HEK293T (cell line): Measurements from ENCODE around the gene NXN.
"Not testable (repeated sequence)": the region's sequence is repeated elsewhere in the genome, so short reads cannot be mapped to it uniquely, and the experiment has no call there.

Experiments used
- CTCF ChIA-PET: fragments of 350-600 bp; formaldehyde crosslinking; extraction: SDS; loops from one replicate; lab custom pipeline; 2021; ENCODE audit warnings: antibody characterized with exemption, inconsistent platforms; lab: Yijun Ruan, JAX
- POLR2A ChIA-PET: fragments of 350-600 bp; formaldehyde crosslinking; extraction: SDS; loops from one replicate; lab custom pipeline; 2020; ENCODE audit warnings: antibody characterized with exemption, inconsistent platforms; lab: Yijun Ruan, JAX
- DNase-seq: peaks from one replicate; pipeline ENCODE4 v3.0.0; 2012; ENCODE audit warnings: mixed read lengths; ENCODE audit errors: extremely low spot score
- ARNT ChIP-seq: fragments of 450-650 bp; IDR thresholded peaks from 2 replicates; pipeline ENCODE4 v1.6.1; 2017; ENCODE audit warnings: mild to moderate bottlenecking
- BHLHE40 ChIP-seq: fragments of 450-650 bp; IDR thresholded peaks from 2 replicates; pipeline ENCODE4 v1.6.1; 2016; ENCODE audit warnings: mild to moderate bottlenecking, moderate library complexity, borderline replicate concordance
- CTBP1 ChIP-seq: fragments of 450-650 bp; IDR thresholded peaks from 2 replicates; pipeline ENCODE4 v1.6.1; 2016; ENCODE audit warnings: borderline replicate concordance
- ELF4 ChIP-seq: fragments of 450-650 bp; IDR thresholded peaks from 2 replicates; pipeline ENCODE4 v1.6.1; 2017; ENCODE audit warnings: antibody characterized with exemption
- FOXA1 ChIP-seq: fragments of 450-650 bp; IDR thresholded peaks from 2 replicates; pipeline ENCODE4 v1.6.1; 2016; ENCODE audit warnings: mild to moderate bottlenecking
- FOXK2 ChIP-seq: fragments of 450-650 bp; IDR thresholded peaks from 2 replicates; pipeline ENCODE4 v1.6.1; 2016; ENCODE audit warnings: mild to moderate bottlenecking
- FOXM1 ChIP-seq: fragments of 450-650 bp; IDR thresholded peaks from 2 replicates; pipeline ENCODE4 v1.6.1; 2017; ENCODE audit warnings: mild to moderate bottlenecking, borderline replicate concordance
- HDGF ChIP-seq: fragments of 450-650 bp; IDR thresholded peaks from 2 replicates; pipeline ENCODE4 v1.6.1; 2017; ENCODE audit warnings: antibody characterized with exemption, borderline replicate concordance
- L3MBTL2 ChIP-seq: fragments of 450-650 bp; conservative IDR thresholded peaks from 2 replicates; pipeline ENCODE4 v1.6.1; 2016; ENCODE audit warnings: mild to moderate bottlenecking
- LEF1 ChIP-seq: fragments of 450-650 bp; IDR thresholded peaks from 2 replicates; pipeline ENCODE4 v1.6.1; 2017; ENCODE audit warnings: mild to moderate bottlenecking, borderline replicate concordance
- NFRKB ChIP-seq: fragments of 450-650 bp; IDR thresholded peaks from 2 replicates; pipeline ENCODE4 v1.6.1; 2016; ENCODE audit warnings: mild to moderate bottlenecking, moderate library complexity
- PKNOX1 ChIP-seq: fragments of 450-650 bp; IDR thresholded peaks from 2 replicates; pipeline ENCODE4 v1.6.1; 2016
- SP1 ChIP-seq: fragments of 450-650 bp; IDR thresholded peaks from 2 replicates; pipeline ENCODE4 v1.6.1; 2017
- SUZ12 ChIP-seq: fragments of 450-650 bp; IDR thresholded peaks from 2 replicates; pipeline ENCODE4 v1.6.1; 2016; ENCODE audit warnings: mild to moderate bottlenecking
- TARDBP ChIP-seq: fragments of 450-650 bp; IDR thresholded peaks from 2 replicates; pipeline ENCODE4 v1.6.1; 2016
- ZNF384 ChIP-seq: fragments of 450-650 bp; IDR thresholded peaks from 2 replicates; pipeline ENCODE4 v1.6.1; 2016

NXN gene

GRCh38 chr17:1000597-1001461, 21.3 kb upstream of the NXN start:
- ChIA-PET CTCF (interaction anchor here (0.8 kb wide), 1 partner anchor 56 kb away, joined by 4 read pairs; no protein-coding TSS in a partner anchor), POLR2A (no interaction called here)
- DNase-seq, result no peak
- TF ChIP-seq FOXA1 (no peak), FOXK2 (no peak), ELF4 (no peak), NFRKB (no peak), ARNT (no peak), FOXM1 (no peak), HDGF (no peak), SUZ12 (no peak), SP1 (no peak), PKNOX1 (no peak), TARDBP (no peak), CTBP1 (no peak), BHLHE40 (no peak), L3MBTL2 (no peak), LEF1 (no peak), ZNF384 (no peak)

- TF ChIP-seq FOXM1, result no peak
- TF ChIP-seq FOXK2, result no peak
- TF ChIP-seq NFRKB, result no peak
- no peak for TF ChIP-seq PKNOX1
- no peak for TF ChIP-seq TARDBP
- no peak for TF ChIP-seq CTBP1
- no peak for TF ChIP-seq LEF1
- TF ChIP-seq SP1, result no peak
- ChIA-PET CTCF (interaction anchor here (1.3 kb wide), 1 partner anchor 58 kb away, joined by 5 read pairs; no protein-coding TSS in a partner anchor), POLR2A (interaction anchor here (1.7 kb wide), 1 partner anchor 216 kb away, joined by 5 read pairs; the partner anchor contains the start of genes GLOD4 and MRM3)
- no peak for DNase-seq
Observed at GRCh38 chr17:998111-998510, 18.5 kb upstream of the NXN start.

GRCh38 chr17:996554-997344, 17.2 kb upstream of the NXN start, which contains the start of gene TIMM22:
TSS of gene TIMM22 (plus strand) at chr17:997129. CDS start at chr17:997143, 14 bp downstream.
- no peak; the same call in 1 of the 2 replicates for TF ChIP-seq TARDBP
- peak; percentile 99 for TF ChIP-seq L3MBTL2
- 0 out of 2 replicates have a peak, but pooled peaks have one; percentile 7 for TF ChIP-seq CTBP1
- 0 out of 2 replicates have a peak, but pooled peaks have one; percentile 59 for TF ChIP-seq LEF1
- TF ChIP-seq SUZ12, result peak; percentile 73
- TF ChIP-seq HDGF, result no peak
- no peak for TF ChIP-seq SP1
- peak; percentile 73 for TF ChIP-seq NFRKB
- no peak for TF ChIP-seq PKNOX1
- peak; percentile 88 for TF ChIP-seq ELF4
- TF ChIP-seq FOXK2, result no peak
- no peak for TF ChIP-seq ZNF384
- TF ChIP-seq FOXM1, result peak; percentile 74; the same call in 1 of the 2 replicates
- no peak for TF ChIP-seq ARNT
- no peak for TF ChIP-seq FOXA1
- no peak for TF ChIP-seq BHLHE40
- ChIA-PET CTCF (interaction anchor here (0.6 to 1.2 kb wide), 8 partner anchors 16 to 584 kb away, joined by 3 to 8 read pairs (median 3); no protein-coding TSS in a partner anchor), POLR2A (interaction anchor here (0.6 to 1.7 kb wide), 11 partner anchors 8 to 282 kb away, joined by 3 to 5 read pairs (median 4); partner anchors contain the start of genes GLOD4, MRM3, NXN and VPS53)
- DNase-seq, result peak; percentile 96

- DNase-seq, CTCF ChIA-PET, POLR2A ChIA-PET: not testable (repeated sequence)
Observed at GRCh38 chr17:995324-995723, 15.7 kb upstream of the NXN start.

GRCh38 chr17:992933-993332, 13.4 kb upstream of the NXN start:
- DNase-seq, result no peak
- TF ChIP-seq FOXA1 (no peak), SP1 (no peak), FOXK2 (no peak), NFRKB (no peak), ZNF384 (no peak), TARDBP (no peak), SUZ12 (no peak), ARNT (no peak), LEF1 (no peak), CTBP1 (no peak), BHLHE40 (no peak), L3MBTL2 (no peak), HDGF (no peak), FOXM1 (no peak), ELF4 (no peak), PKNOX1 (no peak)
- ChIA-PET POLR2A (no interaction called here), CTCF (interaction anchor here (0.7 kb wide), 1 partner anchor 13 kb away, joined by 3 read pairs; the partner anchor contains the start of gene NXN)
